SK-N-SH treated with all-trans-retinoic acid at 6 μM for 48 hours (cell line): ENCODE results near the gene NR5A2.

Experiments
- OSR1 ChIP-seq: fragments of 250-450 bp; sonication (Bioruptor Pico); IDR thresholded peaks from 2 replicates; pipeline ENCODE4 v1.8.0; 2022; ENCODE audit warnings: moderate library complexity, mild to moderate bottlenecking, inconsistent platforms
- POU6F1 ChIP-seq: fragments of 250-450 bp; sonication (Bioruptor Pico); IDR thresholded peaks from 2 replicates; pipeline ENCODE4 v1.8.0; 2021; ENCODE audit warnings: low read depth, mild to moderate bottlenecking, moderate library complexity, borderline replicate concordance
- SNAI2 ChIP-seq: fragments of 250-450 bp; sonication (Bioruptor Pico); IDR thresholded peaks from 2 replicates; pipeline ENCODE4 v1.5.0; 2020; ENCODE audit warnings: mild to moderate bottlenecking, moderate library complexity
- TCF4 ChIP-seq: fragments of 250-450 bp; sonication (Bioruptor Pico); IDR thresholded peaks from 2 replicates; pipeline ENCODE4 v1.8.0; 2021; ENCODE audit warnings: mild to moderate bottlenecking, moderate library complexity, borderline replicate concordance
- TOX ChIP-seq: fragments of 250-450 bp; sonication (Bioruptor Pico); IDR thresholded peaks from 2 replicates; pipeline ENCODE4 v1.8.0; 2021; ENCODE audit warnings: mild to moderate bottlenecking, moderate library complexity, borderline replicate concordance
- ZNF565 ChIP-seq: fragments of 450-650 bp; formaldehyde crosslinking; conservative IDR thresholded peaks from 2 replicates; pipeline ENCODE4 v1.5.0; 2020; ENCODE audit warnings: low read depth, mild to moderate bottlenecking, moderate library complexity
- ZNF70 ChIP-seq: fragments of 450-650 bp; formaldehyde crosslinking; IDR thresholded peaks from 2 replicates; pipeline ENCODE4 v1.5.0; 2020; ENCODE audit warnings: mild to moderate bottlenecking, moderate library complexity
- TF ChIP-seq, protein P1 (sequence below): fragments of 250-450 bp; sonication (Bioruptor Pico); IDR thresholded peaks from 2 replicates; pipeline ENCODE4 v1.8.0; 2020; ENCODE audit warnings: mild to moderate bottlenecking, moderate library complexity, borderline replicate concordance
- TF ChIP-seq, protein P2 (sequence below): fragments of 250-450 bp; sonication (Bioruptor Pico); IDR thresholded peaks from 2 replicates; pipeline ENCODE4 v1.5.1; 2020; ENCODE audit warnings: low read depth, mild to moderate bottlenecking, moderate library complexity

DNA sequence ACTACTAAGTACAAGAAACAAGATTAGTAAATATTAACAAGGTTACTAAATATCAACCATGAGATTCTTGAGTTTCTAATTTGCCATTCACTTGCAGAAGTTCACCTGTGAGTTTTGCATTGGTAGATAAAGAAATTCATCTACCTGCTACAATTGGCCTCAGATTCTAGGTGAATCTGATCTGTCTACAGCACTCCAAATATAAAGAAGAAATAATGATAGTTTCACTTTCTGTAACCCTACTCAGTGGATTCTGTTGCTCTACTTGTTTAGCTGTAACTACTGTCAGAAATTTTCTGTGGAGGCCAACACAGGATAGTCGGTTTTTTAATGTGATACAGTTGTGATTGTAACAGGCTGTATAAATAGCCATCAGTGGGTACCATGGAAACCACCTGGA is 118.6 kb downstream of the NR5A2 start:
- TF ChIP-seq, protein P1, sequence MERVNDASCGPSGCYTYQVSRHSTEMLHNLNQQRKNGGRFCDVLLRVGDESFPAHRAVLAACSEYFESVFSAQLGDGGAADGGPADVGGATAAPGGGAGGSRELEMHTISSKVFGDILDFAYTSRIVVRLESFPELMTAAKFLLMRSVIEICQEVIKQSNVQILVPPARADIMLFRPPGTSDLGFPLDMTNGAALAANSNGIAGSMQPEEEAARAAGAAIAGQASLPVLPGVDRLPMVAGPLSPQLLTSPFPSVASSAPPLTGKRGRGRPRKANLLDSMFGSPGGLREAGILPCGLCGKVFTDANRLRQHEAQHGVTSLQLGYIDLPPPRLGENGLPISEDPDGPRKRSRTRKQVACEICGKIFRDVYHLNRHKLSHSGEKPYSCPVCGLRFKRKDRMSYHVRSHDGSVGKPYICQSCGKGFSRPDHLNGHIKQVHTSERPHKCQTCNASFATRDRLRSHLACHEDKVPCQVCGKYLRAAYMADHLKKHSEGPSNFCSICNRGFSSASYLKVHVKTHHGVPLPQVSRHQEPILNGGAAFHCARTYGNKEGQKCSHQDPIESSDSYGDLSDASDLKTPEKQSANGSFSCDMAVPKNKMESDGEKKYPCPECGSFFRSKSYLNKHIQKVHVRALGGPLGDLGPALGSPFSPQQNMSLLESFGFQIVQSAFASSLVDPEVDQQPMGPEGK (CRISPR knock-in tag), result no peak
- TF ChIP-seq ZNF565, result no peak
- TF ChIP-seq POU6F1 (CRISPR knock-in tag), result no peak
- TF ChIP-seq TOX (CRISPR knock-in tag), result no peak
- TF ChIP-seq, protein P2, sequence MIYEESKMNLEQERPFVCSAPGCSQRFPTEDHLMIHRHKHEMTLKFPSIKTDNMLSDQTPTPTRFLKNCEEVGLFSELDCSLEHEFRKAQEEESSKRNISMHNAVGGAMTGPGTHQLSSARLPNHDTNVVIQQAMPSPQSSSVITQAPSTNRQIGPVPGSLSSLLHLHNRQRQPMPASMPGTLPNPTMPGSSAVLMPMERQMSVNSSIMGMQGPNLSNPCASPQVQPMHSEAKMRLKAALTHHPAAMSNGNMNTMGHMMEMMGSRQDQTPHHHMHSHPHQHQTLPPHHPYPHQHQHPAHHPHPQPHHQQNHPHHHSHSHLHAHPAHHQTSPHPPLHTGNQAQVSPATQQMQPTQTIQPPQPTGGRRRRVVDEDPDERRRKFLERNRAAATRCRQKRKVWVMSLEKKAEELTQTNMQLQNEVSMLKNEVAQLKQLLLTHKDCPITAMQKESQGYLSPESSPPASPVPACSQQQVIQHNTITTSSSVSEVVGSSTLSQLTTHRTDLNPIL (CRISPR knock-in tag), result no peak
- TF ChIP-seq ZNF70, result no peak
- TF ChIP-seq TCF4 (CRISPR knock-in tag), result no peak
- TF ChIP-seq SNAI2 (CRISPR knock-in tag), result no peak
- no peak for TF ChIP-seq OSR1 (CRISPR knock-in tag)
